ENCODE data around the gene TAF1C.

Gene TAF1C

DNA sequence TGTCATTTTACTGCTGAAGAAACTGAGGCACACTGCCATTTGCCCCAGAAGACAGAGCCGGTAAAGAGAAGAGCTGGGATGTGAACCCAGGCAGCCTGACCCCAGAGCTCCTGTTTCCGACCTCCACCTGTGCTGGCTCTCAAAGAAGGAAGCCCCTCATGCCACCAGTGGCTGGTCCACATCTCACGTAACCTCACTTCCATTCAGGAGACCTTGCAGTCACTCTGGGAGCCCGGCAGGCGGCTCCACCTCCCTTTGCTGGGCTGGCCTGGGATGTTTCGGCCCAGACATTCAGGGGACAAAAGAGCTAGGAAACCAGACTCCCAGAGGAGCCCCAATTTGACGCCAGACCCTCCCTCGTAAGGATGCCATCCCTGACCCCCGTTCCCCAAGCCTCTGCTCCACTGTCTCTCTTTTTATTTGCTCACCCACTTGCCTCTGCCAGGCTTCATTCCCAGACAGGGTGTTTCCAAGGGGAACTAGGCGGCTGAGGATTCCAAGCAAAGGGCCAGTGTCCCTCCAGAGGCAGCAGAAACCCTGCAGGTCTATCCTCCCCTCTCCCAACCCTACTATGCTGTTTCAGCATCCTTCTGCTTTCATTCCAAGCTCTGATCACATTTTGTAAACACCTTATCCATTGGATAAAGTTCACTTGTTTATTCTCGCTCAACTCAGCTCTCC, 2.8 kb downstream of the TAF1C start:
- FAIRE-seq = no peak
- no peak for DNase-seq (ENCODE audit: low spot score)

DNA sequence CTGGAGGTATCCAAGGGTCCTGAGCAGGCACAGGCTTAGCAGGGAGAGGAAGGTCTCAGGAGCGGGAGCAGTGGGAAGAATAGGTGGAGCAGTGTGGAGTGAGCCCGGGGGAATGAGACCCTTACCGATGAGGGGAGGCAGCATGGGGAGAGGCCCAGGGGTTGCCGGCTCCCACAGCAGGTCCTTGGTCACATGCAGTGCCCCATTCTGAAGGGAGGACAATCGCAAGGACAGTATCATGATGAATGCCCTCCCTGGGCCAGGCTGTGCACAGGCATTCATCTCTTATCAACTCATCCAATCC, 3.3 kb downstream of the TAF1C start:
- FAIRE-seq (no peak), DNase-seq (ENCODE audit: low spot score) (no peak)

DNA sequence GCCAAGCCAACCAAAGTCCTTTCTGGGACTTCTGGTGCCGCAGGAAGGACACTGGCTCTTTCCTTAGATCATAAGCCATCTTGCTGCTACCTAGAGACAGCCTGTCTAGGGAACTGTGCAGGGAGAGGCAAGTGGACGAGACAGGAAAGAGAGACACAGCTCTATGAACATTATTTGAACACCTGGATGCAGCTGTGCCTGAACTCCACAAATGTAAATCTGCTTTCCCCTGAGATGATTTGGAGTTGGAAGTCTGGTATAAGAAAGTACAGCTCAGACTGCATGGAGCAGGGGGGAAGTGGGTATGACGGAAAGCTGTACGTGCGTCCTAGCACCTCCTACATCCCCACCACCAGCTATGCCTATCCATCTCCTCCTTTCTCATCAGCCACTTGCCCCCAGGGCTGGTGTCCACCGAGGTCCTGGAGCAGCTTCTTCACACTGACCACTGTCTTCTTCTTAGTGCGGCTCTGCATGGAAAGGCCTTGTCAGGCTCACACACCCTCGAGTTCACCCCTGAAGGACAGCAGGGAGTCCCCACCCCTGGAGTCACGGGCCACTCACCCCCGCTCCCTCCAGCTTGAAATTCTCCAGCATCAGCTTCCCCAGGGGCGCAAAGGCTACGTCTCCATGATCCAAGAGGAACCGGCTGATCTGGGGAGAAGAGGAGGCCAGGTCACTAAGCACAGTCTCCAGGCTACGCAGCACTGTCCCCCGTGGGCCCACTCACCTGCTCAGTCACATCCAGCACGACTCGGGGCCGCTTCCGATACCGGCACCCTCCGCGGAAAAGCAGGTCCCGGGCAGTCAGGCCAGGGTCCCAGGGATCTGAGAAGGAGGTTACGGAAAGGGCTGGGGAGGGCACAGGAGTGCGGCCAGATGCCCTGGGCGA, 3.9 kb downstream of the TAF1C start:
- no peak for FAIRE-seq

DNA sequence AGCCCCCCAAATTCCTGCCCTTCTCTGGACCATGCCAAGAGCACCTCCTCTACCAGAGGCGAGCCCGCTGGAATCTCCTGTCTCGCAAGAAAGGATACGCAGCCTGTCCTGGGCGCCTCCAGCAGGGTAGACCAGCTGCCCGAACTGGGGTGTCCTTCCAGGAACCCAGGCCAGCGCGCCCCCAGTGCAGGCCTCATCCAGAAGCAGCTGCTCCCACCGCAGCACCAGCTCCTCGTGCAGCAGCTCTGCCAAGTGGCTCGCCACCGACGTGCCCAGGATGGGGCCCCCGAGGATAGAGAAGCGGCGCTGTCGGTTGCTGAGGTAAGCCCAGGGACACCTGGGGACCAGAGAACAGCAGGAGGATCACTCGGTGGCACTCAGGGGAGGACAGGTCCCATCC, 4.8 kb downstream of the TAF1C start:
- FAIRE-seq (no peak), DNase-seq (ENCODE audit: low spot score) (no peak)

More for the DNA sequence above, 3.9 kb downstream of the TAF1C start:
- no peak for DNase-seq (ENCODE audit: low spot score)

DNA sequence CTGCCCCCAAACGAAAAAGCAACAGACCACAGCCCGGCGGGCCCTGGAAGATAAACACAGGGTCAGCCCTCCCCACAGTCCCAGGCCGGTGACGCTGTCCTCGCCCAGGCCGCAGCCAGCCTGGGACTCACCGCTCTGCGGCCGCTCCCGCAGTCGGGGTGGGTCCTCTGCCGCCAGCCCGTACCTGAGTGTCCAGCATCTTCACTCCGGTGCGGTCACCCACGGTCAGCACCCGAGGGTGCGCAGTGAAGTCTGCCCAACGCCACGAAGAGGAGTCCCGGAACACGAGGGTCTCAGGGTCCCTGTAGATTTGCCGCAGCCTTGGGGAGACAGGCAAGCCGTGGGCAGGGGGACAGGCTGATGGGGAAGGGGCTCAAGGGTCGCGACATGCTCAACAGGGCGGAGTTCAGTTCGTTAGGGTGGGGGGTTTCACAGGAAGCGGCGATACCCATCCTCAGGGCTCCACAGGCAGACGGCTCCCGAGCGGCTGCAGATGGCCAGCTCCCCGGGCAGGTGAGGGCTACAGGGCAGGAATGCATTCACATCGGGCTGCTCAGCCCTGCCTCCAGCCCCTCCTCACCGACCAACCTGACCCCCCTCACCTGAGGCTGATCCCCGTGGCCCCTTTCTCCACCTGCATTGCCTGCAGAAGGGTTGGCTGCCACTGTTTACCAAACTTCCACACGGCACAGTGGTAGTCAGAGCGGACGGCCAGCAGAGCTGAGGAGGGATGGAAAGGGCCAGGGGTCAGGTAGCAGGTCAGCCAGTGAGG, 5.5 kb downstream of the TAF1C start:
- no peak for DNase-seq (ENCODE audit: low spot score)
- FAIRE-seq = no peak

DNA sequence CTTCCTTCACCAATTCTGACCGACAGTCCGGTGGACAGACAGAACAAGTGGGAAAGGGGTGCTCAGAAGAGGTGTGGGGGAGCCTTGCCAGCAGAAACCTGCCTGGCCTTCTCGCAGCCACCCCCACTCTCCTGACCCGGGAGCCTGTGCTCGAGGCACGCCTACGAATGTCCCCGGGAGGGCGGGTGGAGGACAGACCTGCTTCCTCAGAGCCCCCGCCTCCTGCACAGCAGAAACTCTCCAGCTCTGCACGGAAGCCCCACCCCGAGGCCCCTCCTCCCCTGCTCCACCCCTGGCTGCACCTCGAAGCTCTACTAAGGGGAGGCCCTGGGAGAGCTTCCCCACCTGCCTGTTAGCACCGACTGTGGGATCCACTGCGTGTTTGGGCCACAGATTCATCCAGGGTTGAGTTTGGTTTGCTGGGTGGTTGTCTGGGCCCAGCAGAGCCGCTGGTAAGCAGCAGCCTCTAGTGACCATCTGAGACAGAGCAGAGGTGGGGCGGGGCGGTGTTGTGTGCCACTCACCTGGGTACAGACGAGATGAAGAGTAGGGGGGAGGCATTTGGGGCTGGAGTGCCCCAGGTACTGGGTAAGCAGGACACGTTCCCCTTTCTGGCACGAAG, 6.2 kb downstream of the TAF1C start:
- no peak for FAIRE-seq

DNA sequence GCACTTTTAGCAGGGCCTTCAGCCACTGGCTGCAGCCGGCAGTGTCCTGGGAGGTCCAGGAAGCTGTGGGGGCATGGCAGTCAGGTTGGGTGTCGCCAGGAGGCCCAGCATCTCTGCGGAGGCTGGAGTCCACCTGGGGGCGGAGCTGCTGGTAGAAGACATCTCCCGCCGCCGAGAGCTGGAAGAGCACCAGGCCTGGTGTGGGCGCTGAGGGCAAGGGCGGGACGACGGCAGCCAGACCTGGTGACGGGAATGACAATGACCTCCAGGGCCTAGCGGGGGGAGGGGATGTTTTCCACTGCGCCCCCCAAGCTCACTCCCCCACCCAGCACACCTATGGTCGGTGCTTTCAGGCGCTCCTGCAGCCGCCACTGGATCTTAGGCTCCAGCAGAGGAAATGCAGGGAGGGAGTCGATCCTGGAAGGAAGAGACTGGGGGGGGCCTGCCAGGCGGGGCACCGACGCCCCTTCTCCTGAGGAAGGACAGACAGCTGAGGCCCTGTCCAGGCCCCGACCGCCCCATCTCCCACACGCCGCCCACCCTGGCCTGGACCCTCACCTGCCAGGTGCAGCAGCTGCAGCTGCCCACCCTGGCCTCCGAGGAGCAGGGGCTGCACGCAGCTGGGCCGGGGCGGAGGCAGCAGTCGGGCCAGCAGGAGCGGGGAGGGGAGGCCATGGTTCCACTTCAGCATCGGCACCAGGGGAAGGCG, 7.1 kb downstream of the TAF1C start:
- no peak for FAIRE-seq
- DNase-seq (ENCODE audit: low spot score) = no peak

More for the DNA sequence above, 6.2 kb downstream of the TAF1C start:
- no peak for DNase-seq (ENCODE audit: low spot score)

DNA sequence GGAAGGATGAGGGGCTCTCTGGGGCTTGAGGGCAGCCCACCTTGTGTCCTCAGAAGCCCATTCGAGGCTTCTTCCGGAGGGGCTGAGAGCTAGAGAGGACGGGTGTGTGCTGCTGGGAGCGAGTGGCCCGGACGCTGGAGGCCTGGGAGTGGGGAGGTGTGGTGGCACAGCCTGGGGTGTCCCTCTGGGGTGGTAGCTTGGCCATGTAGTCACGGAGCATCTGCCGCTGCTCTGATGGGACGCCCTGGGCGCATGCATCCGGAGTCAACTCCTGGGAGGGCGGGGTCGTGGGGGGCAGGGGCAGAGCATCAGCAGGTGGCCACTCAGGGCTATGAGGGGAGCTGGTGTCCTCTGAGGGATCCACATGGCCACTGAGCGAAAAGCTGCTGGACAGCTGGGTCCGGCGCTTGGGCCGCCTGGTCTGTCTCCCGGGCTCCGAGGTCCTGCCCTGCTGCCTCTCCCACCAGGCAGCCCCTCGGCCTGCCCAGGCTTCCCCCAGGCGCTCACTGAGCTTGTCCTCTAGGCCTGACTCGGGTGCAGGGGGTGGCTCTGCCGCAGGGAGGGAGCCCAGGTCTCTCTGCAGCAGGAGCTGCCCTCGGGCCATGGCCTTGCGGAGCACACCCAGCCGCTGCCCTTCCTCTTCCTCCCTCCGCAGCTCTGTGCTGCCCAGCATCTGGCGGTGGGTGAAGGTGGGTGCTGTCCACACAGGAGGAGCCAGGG, 7.8 kb downstream of the TAF1C start:
- DNase-seq (ENCODE audit: low spot score) = no peak
- FAIRE-seq = no peak

DNA sequence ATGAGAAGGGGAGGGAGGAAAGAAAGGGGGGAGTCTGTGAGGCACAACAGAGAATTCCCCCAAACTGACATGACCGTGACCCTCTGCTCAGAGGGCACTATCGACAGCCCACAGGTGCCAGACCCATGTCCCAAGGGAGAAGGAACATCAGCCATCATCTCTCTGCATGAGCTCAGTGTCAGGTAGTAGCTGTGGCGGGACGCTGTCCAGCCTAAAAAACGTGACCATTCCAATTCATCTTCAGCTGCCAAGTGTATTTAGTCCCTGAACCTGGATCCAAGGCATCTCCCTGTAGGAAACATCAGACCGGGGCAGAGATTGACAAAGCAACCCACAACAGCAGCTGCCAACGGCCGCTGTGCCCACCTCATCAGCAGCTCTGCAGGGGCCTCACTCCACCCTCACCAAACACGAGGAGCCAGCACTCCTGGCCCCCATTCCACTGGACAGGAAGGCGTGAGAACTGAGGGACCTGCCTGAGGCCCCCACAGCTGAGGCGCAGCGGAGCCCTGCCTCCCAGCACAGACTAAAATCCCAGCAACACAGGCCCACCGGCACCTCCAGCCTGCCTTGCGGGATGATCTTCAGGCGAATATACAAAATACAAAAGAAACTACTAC, 8.6 kb downstream of the TAF1C start:
- DNase-seq (ENCODE audit: low spot score) = no peak
- no peak for FAIRE-seq

DNA sequence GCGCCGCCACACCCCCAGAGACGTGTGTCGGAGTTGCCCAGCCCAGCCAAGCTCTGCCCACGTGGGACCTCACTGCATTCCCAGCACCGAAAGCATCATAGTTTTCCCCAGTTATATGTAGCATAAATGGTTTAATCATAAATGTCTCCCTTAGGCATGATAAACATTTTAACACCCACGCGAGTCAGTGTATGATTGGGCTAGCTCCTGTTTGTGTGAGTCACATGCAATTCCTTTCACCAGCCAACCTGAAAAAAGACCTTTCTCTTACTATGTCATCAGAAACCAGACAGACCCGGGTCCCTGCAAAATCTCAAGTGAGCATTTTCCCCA, 9.2 kb downstream of the TAF1C start:
- FAIRE-seq = no peak
- DNase-seq (ENCODE audit: low spot score) = no peak

DNA sequence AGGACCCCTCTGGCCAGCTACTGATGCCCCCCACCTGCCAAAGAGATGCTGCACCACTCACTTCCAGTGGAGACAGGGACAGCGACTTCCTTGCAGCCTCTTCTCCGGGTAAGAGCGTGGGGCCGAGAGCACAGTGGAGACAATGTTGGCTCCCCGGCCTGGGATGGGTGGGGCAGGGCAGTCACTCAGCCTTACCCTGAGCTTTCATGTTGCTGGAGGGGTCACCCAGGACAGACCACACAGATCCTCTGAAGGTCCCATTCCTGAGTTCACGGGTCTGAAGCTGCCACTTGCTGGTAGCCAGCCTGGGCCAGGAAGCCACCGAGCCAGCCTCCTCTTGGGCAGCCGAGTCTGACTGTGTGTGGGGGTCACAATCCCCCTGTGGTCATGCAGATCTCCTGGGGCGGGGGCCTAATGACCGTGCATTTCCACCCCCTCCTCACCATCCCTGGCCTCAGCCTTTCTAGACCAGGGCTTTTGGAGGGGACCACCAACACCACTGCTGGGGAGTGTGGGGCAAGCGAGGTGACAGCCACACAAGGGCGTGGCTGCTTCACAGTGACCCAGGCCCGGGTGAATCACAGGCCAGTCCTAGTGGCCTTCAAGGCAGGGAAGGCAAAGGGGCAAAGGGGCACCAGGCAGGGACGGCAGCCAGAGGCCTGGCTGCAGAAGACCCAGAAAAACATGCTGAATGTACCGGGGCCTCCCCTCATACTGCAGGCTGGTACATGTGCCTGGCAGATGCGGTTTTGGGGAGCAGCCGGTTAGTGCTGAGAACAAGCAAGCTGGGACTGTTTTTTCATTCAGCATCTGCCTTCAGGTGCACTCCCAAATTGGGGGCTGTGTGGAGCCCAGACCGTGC, 10.4 kb downstream of the TAF1C start:
- FAIRE-seq = no peak

DNA sequence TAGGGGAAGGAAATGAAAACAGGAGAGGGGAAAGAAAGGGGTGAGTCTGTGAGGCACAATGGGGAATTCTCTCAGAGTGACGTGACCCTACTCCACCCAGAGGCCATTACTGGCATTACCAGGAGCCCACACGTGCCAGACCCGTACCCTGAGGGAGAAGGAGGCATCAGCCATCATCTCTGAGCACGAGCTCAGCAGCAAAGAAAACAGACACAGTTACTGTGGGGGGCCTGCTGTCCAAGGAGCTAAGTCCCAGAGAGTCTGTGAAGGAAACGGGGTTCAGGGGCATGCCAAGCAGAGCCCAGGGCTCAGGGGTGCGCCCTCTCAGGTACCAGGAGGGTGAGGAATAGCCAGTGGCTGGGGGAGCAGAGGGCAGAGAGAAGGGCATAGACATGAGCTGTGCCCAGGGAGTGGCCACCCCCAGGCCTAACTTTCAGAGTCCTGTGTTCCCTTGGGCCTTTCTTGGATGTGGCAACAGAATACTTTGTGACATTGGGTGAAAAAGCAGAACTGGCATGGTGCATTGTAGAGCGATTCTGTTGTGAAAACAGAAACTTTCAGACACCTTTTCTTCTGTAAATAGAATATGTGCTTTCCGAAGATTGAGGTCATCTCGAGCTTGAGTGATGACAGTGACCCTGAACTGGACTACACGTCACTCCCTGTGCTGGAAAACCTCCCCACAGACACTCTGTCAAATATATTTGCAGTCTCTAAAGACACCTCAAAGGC, 11.3 kb downstream of the TAF1C start:
- FAIRE-seq = peak; percentile 50
- peak; percentile 80 for DNase-seq (ENCODE audit: low spot score)

More for the DNA sequence above, 10.4 kb downstream of the TAF1C start:
- DNase-seq (ENCODE audit: low spot score) = no peak

DNA sequence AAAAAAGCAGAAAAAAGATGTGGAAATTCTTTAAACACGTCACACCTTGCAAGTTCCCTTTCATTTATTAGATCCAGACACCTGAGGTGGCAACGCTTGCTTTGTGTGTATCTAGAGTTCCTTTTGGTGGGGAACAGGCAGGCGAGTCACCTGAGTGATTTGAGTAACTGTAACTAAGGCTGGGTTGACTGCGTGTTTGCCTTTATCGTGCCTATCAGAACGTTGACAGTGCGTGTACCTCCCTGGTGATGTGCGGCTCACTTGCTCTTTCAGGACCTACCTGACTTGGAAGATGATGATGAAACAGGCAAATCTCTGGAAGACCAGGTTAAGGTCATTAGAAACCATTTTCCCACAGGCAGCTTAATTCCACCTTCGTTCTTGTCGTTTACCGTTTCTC, 12.5 kb downstream of the TAF1C start:
- DNase-seq (ENCODE audit: low spot score) (no peak), FAIRE-seq (no peak)

DNA sequence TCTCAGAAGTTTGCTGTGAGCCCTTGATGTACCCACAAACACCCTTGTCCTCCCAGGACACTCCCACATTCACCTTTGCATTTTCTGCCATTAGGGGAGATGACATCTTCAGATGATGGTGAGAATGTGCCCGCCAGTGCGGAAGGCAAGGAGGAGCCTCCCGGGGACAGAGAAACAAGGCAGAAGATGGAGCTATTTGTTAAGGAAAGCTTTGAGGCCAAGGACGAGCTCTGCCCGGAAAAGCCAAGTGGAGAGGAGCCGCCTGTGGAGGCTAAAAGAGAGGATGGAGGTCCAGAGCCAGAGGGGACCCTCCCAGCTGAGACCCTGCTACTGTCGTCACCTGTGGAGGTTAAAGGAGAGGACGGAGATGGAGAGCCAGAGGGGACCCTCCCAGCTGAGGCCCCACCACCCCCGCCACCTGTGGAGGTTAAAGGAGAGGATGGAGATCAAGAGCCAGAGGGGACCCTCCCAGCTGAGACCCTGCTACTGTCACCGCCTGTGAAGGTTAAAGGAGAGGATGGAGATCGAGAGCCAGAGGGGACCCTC, 17.0 kb downstream of the TAF1C start:
- FAIRE-seq (no peak), DNase-seq (ENCODE audit: low spot score) (no peak)

DNA sequence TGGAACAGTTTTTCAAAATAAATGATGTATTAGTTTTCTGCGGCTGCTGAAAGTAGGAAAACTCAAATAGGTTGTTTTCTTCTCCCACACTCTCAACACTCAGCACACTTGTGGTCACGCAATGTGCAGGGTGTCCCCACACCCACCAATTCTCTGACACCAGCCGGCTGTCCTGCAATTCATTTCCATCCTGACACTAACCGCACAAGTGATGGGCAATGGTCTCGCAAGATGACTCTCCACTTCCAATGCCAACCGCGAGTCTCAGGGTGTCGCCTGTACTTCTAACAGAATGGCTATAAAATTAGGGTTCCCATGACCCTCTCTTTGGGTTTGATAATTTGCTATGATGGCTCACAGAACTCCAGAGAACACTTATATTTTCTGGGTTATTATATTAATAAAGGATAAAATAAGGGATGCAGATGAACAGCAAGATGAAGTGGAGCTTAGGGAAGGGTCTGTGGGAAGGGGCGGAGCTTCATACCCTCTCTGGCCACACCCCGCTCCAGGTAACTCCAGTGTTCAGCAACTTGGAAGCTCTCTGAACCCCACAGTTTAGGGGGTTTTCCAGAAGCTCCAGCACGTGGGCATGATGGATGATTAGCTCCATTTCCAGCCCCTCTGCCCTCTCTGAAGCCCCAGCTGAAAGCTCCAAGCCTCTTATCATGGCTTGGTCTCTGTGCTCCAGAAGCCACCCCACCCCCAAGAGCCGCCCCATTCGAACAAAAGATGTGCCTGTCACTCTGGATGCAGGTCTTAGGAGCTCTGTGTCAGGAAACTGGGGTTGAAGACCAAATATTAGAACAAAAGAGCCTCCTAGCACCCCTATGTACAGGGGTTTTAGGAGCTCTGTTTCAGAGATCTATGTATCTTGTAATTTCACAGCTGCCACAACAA, 19.8 kb downstream of the TAF1C start:
- FAIRE-seq = no peak
- DNase-seq (ENCODE audit: low spot score) = no peak

DNA sequence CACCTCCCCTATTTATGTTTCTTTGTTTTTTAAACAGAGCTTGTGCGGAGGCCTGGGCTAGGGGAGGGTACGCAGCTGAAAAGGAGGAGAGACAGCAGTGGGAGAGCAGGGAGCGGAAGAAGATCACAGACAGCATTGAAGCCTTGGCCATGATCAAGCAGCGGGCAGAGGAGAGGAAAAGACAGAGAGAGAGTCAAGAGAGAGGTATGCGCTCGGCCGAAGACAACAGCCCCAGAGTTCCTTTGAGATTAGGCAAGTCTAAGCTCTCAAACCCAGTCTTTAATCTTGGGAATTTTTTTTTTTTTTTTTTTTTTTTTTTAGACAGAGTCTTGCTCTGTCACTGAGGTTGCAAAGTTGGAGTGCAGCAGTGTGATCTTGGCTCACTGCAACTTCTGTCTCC, 21.1 kb downstream of the TAF1C start:
- FAIRE-seq (no peak), DNase-seq (ENCODE audit: low spot score) (no peak)

DNA sequence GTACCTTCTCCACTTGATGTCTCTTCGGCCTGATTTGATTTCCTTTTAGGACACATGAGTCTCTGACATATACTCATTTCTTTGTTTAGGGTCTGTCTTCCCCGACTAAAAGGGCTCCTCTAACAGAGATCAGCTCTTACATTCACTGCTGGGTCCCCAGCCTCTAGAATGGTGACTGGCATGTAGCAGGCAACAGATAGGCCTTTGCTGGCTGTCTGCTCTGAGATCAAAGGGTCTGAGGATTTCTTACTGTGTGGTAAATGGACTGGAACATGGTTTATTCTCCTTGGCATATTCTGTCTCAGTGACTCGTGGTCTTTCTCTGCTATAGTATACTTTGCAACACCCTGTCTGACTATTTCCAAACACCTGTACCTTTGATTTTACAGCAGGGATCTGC, 25.1 kb downstream of the TAF1C start:
- FAIRE-seq = no peak
- DNase-seq (ENCODE audit: low spot score) = no peak
